GM18867 (cell line): ENCODE data around the gene DOCK4.

Source experiments
- ATAC-seq: cut with Tn5 transposase; IDR thresholded peaks from one replicate; pipeline ENCODE4 v1.9.1; 2021; ENCODE audit warnings: mild to moderate bottlenecking, moderate library complexity; ENCODE audit not compliant: unreplicated experiment

The DOCK4 gene

GRCh38 chr7:112215787-112216186 lies 9.6 kb upstream of the DOCK4 start:
- ATAC-seq = no peak

- ATAC-seq = no peak
These were observed 8.7 kb upstream of the DOCK4 start for GRCh38 chr7:112214883-112215282.

- no peak for ATAC-seq
These were observed 8.1 kb upstream of the DOCK4 start for GRCh38 chr7:112214268-112214667.

- no peak for ATAC-seq
These were observed 7.5 kb upstream of the DOCK4 start for GRCh38 chr7:112213735-112214134.

- ATAC-seq = no peak
These were observed 6.4 kb upstream of the DOCK4 start for GRCh38 chr7:112212571-112212970.

GRCh38 chr7:112211348-112211907 lies 5.2 kb upstream of the DOCK4 start:
- ATAC-seq = no peak

GRCh38 chr7:112207765-112208164 lies 1.6 kb upstream of the DOCK4 start:
- no peak for ATAC-seq

GRCh38 chr7:112206991-112207592 lies 893 bp upstream of the DOCK4 start:
- ATAC-seq = no peak

GRCh38 chr7:112205343-112206237 lies 609 bp downstream of the DOCK4 start:
- peak; percentile 9 for ATAC-seq

GRCh38 chr7:112204499-112205342 lies 1.5 kb downstream of the DOCK4 start:
- ATAC-seq = no peak

- no peak for ATAC-seq
These were observed 2.8 kb downstream of the DOCK4 start for GRCh38 chr7:112203365-112203739.

- no peak for ATAC-seq
These were observed 3.4 kb downstream of the DOCK4 start for GRCh38 chr7:112202816-112203215.

GRCh38 chr7:112201839-112202238 lies 4.4 kb downstream of the DOCK4 start:
- no peak for ATAC-seq

GRCh38 chr7:112201411-112201810 lies 4.8 kb downstream of the DOCK4 start:
- no peak for ATAC-seq

- ATAC-seq = no peak
These were observed 6.5 kb downstream of the DOCK4 start for GRCh38 chr7:112199672-112200071.

- no peak for ATAC-seq
These were observed 7.1 kb downstream of the DOCK4 start for GRCh38 chr7:112199035-112199655.

GRCh38 chr7:112197322-112197721 lies 8.9 kb downstream of the DOCK4 start:
- no peak for ATAC-seq

GRCh38 chr7:112195717-112196116 lies 10.5 kb downstream of the DOCK4 start:
- no peak for ATAC-seq

GRCh38 chr7:112193915-112194502 lies 12.2 kb downstream of the DOCK4 start:
- no peak for ATAC-seq
